Stimulated activated CD4-positive, alpha-beta T cell treated with anti-CD3 and anti-CD28 coated beads, Interleukin-12 subunit alpha, Interleukin-12 subunit beta, amount 100 ng/mL, for 48 hours (primary cell): Measurements from ENCODE around the gene NME2.
"Not testable (repeated sequence)": the region's sequence is repeated elsewhere in the genome, so short reads cannot be mapped to it uniquely, and the experiment has no call there.

ENCODE experiments used
- DNase-seq, 3 donors: peaks; one replicate each; pipeline ENCODE4 v3.0.0-alpha.2; 2020; ENCODE audit warnings: low read depth in 2 of 3, low spot score in 1 of 3

Gene NME2

DNA sequence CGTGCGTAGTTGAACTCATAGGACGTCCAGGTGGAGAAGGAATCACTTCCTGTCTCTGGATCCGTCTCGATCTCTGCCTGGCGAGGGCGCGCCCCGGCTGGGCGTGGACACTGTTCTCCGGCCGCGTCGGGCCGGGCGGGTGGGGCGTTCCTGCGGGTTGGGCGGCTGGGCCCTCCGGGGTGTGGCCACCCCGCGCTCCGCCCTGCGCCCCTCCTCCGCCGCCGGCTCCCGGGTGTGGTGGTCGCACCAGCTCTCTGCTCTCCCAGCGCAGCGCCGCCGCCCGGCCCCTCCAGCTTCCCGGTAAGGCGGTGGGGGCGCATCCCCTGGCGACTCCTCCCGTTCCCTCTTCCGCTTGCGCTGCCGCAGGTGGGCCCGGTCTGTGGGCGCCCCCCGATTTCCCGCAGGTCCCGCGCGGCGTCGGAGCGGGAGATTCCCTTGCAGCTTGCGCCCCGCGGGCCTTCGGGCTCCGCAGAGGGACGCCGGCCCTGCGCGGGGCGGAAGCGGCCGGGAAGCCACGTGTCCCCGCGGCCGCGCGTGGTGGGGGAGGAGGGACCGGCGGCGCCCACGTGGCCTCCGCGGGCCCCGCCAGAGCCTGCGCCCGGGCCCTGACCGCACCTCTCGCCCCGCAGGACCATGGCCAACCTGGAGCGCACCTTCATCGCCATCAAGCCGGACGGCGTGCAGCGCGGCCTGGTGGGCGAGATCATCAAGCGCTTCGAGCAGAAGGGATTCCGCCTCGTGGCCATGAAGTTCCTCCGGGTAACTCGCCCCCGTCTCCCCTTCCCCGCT lies at the start of gene NME2:
NME2 (plus strand) TSS at position 214 of the 789 bp plus-strand sequence; CDS start at position 634, 420 bp downstream.
- DNase-seq: peak; percentile 53 to 76 (median 54)

GRCh38 chr17:51118330-51119195 lies 47.6 kb upstream of the NME2 start:
- no peak for DNase-seq

DNA sequence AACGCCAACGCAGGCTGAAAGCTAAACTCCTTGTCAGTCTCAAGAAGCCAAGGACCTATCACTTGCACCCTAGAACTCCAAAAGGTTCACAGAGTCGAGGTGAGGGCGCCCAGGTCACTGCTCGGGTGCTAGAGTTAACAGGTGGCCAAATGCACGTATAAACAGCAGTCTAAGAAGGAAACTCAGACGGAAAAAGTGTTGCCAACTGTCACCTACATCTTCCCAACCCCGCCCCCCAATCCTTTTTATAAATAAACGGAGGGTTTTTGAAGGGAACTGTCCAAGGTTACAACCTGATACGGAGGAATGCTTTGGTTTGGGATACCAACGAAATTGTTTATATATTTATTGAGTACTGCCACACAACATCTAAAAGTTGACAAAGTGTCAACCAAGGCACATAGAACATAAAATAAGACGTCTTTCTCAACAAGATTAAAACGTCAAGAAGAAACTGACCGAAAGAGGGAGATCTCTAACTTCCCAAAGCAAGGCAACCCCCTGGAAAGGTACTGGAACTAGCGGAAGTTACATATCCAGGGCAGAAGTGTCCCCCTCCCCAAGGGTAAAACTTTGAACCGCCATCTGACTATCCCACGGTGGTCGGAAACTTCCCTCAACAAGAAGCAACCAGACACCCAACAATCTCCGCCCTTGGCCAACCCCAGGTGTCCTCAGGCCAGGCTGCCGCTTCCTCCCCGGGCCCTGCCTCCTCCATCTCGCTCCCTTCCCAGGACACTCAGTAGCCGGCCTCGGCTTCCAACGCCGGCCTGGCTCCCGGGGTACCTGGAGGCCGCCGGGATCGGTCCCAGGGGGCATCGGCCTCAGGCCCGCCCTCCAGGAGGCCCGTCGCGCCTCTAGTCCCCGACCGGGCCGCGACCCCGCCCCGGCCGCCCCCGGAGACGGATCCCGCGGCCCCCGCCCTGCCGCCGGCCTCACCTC lies 46.5 kb upstream of the NME2 start:
- DNase-seq: no peak

GRCh38 chr17:51120357-51120738 lies 45.9 kb upstream of the NME2 start:
- peak in 1 of 3 donors; percentile 35 for DNase-seq

DNA sequence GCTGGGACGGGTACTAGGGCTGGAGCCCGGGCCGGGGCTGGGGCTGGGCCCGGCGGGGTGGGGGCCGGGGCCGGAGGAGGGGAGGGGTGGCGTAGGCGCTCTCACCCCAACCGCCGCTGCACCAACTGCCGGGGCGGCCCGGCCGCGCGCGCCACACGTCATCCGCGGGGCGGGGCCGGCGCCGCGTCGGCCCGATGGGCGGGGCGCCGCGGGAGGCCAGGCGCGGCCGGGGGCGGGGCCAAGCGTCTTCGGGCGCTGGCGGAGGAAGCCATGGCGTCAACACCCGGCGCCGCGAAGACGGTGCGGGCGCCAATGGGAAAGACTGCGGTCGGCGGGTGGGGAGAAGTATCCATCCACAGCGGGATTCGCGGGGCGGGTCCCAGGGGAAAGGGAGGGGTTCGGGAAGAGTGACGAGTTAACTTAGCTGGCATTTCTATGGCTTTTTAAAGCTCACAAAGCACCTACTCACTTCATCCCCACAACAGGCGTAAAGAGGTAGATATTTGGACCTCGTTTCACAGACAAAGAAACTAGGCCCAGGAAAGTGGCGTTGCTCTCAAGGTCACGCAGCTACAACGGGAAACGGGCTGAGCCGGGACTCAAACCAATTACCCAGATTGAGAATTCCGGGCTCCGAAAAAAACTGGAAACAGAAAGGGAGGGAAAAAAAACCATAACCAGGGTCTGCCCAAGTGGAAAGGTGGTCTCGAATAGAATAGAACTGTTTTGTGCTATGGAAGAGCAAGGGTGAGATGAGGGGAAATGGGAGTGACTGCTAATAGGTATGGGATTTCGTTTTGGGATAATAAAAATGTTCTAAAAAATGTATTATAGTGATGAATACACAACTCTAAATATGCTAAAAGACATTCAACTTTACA lies 45.2 kb upstream of the NME2 start, which contains the start of gene SPAG9:
SPAG9 (minus strand) TSS at position 130 of the 881 bp plus-strand sequence. CDS start 212 bp downstream, outside the sequence.
- peak; percentile 82 to 93 (median 87) for DNase-seq

DNA sequence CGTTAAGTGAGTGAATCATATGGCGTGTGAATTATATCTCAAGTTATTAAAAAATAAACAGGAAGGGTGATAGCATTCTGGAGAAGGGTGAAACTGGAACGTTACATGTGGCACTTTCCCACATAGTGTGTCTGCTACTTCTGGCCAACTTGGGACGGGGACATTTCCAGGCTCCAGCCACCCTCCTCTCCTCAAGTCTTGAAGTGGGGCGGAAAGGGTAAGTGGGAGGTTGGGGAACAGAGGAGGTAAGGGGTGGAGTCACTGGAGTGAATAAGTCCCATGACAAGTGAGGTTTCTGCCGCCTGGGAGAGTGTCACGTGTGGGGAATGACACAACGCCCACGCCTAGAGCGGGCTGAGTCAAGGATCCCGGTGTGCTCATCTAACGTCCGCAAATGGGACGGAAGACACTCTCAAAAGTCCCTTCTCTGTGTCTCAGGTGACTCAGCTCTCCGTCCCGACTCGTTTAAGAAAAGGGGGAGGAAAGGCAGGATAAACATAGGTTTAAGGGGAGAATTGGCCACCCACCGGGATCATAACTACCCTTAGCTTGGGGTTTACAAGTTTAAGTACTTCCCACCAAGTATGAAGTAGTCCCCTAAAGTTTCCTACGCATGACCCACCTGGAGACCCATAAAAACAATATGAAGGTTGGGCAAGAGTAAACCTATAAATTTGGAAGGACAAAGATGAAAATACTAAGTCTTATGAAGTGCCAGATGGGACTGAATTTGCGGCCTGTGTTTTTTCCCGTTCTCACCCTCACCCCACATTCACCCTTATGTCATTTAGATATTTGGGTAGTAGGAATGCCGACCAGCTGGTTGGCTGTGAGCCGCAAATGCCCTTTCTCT lies 44.4 kb upstream of the NME2 start:
- DNase-seq: peak; percentile 88 to 89 (median 88)

GRCh38 chr17:51122473-51123115 lies 43.6 kb upstream of the NME2 start:
- DNase-seq: not testable (repeated sequence)

DNA sequence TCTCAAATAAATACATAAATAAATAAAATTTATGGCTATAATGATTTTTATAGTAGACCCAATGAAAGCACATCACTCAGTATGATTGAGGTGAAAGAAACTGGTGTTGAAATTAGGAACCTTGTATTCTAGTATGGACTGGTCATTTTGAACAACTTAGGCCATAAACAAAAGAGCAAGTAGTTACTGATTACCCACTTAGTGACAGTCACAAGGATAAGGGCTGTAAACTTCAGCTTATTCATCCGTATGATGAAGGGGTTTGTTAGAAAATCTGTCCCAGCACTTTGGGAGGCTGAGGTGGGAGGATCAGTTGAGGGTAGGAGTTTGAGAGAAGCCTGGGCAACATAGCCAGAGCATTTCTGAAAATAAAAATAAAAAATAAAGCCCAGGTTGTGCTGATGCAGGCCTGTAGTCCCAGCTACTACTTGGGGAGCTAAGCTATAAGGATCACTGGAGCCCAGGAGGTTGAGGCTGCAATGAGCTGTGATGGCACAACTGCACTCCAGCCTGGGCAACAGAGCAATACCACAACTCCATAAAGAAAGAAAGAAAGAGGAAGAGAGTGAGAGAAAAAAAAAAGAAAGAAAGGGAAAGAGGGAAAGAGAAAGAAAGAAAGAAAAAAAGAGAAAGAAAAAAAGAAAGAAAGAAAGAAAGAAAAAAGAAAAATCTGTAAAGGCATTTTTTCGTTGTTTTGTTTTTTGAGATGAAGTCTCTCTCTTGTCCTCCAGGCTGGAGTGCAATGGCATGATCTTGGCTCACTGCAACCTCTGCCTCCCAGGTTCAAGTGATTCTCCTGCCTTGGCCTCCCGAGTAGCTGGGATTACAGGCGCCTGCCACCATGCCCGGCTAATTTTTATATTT lies 41.3 kb upstream of the NME2 start:
- no peak for DNase-seq

GRCh38 chr17:51128076-51128475 lies 38.1 kb upstream of the NME2 start:
- no peak for DNase-seq

- DNase-seq: no peak
Measured at GRCh38 chr17:51132964-51133319, 33.3 kb upstream of the NME2 start.

- no peak for DNase-seq
Measured at GRCh38 chr17:51133365-51133764, 32.8 kb upstream of the NME2 start.

GRCh38 chr17:51135956-51136355 lies 30.3 kb upstream of the NME2 start:
- DNase-seq: no peak

- DNase-seq: no peak
Measured at GRCh38 chr17:51142597-51142996, 23.6 kb upstream of the NME2 start.

DNA sequence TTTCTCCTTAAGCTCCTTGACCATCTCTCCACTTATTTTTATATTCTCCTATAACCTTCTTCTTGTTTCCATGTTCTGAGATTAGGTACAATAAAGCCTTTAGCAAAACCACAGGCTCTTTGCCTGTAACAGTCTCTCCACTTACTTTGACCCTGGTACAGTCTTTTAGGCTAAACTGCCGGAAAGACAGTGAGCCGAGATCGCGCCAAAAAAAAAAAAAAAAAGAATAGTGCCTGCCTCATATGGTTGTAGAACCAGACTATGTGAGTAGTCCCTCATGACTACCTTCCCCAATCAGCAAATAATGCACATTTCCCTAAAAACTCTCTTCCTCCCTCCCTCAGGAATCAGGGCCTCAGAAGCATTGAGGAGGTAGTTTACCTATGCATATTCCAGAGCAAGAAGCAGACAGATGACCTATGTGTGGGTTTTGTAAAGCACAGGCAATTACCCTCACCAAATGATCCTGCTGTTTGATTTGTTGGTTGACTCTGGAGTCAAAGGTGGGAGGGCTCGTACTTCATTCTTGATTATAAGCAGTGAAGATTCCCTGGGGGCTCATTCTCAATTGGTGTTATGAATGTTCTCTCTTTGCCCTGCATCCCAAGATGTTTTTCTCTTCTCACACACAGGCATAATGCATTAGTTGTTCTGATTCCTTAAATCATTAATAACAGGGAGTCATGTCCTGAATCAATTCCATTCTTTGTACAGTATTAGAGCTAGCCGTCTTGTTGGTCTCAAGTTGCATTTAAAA lies 21.8 kb upstream of the NME2 start:
- DNase-seq: no peak

DNA sequence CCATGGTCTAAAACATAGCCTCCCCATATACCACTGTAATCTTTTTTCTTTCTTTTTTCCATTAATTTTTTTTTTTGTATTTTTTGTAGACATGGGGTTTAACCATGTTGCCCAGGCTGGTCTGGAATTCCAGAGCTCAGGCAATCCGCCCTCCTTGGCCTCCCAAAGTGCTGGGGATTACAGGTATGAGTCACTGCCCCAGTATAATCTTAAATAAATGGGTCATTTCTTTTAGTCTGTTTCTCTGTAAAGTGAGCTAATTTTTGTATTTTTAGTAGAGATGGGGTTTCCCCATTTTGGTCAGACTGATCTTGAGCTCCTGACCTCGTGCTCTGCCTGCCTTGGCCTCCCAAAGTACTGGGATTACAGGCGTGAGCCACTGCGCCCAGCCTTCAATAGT lies 18.6 kb upstream of the NME2 start:
- DNase-seq: no peak

GRCh38 chr17:51149163-51149562 lies 17.0 kb upstream of the NME2 start:
- DNase-seq: no peak

DNA sequence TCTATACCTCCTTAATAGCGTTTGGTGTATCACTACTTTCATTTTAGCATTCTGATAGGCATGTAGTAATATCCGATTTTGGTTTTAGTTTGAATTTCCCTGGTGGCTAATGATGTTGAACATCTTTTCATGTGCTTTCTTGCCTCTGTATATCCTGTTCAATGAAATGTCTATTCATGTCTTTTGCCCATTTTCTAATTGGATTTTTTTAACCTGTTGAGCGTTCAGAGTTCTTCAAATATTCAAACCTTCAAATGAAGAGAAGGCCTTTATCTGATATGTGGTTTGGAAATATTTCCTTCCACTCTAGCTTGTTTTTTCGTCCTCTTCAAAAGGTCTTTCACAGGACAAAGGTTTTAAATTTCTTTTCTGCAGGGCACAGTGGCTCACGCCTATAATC lies 15.3 kb upstream of the NME2 start:
- DNase-seq: no peak
